Mesenchymal stem cell (in vitro differentiated cells and primary cell): ENCODE measurements around the gene CLCN5.

ENCODE experiments used
- DNase-seq: peaks from one replicate; pipeline ENCODE4 v3.0.0-alpha.2; 2013
- H2AFZ ChIP-seq: one replicate; pipeline ENCODE4 v1.6.1; 2013; ENCODE audit warnings: low read depth, mild to moderate bottlenecking, control low read depth, inconsistent platforms, low read length, moderate library complexity
- H2AK5ac ChIP-seq: 2 replicates; pipeline ENCODE4 v1.6.1; 2013; ENCODE audit warnings: low read length, moderate library complexity, mild to moderate bottlenecking, inconsistent platforms; ENCODE audit not compliant: severe bottlenecking
- H2BK120ac ChIP-seq: one replicate; pipeline ENCODE4 v1.6.1; 2013; ENCODE audit warnings: low read depth, mild to moderate bottlenecking, inconsistent platforms, low read length, moderate library complexity
- H2BK12ac ChIP-seq, 2 experiments: one replicate each; pipeline ENCODE4 v1.6.1; 2013; ENCODE audit warnings: inconsistent platforms in 2 of 2, low read length in 2 of 2, mild to moderate bottlenecking in 2 of 2, moderate library complexity in 2 of 2, control low read depth in 1 of 2
- H2BK15ac ChIP-seq: one replicate; pipeline ENCODE4 v1.6.1; 2013; ENCODE audit warnings: mild to moderate bottlenecking, low read depth, inconsistent platforms; ENCODE audit not compliant: poor library complexity, severe bottlenecking
- H2BK5ac ChIP-seq: 2 replicates; pipeline ENCODE4 v1.6.1; 2013; ENCODE audit warnings: low read depth, mild to moderate bottlenecking, low read length, control low read depth, inconsistent platforms; ENCODE audit not compliant: poor library complexity, severe bottlenecking
- H3K14ac ChIP-seq, 2 experiments: one replicate each; pipeline ENCODE4 v1.6.1; 2013; ENCODE audit warnings: inconsistent platforms in 2 of 2, low read length in 2 of 2, control low read depth in 1 of 2, mild to moderate bottlenecking in 1 of 2, moderate library complexity in 1 of 2
- H3K18ac ChIP-seq, 2 experiments: one replicate each; pipeline ENCODE4 v1.6.1; 2013; ENCODE audit warnings: inconsistent platforms in 2 of 2, low read length in 2 of 2, control low read depth in 1 of 2, low read depth in 1 of 2, mild to moderate bottlenecking in 1 of 2
- H3K23ac ChIP-seq, 2 experiments: one replicate each; pipeline ENCODE4 v1.6.1; 2013; ENCODE audit warnings: inconsistent platforms in 2 of 2, low read length in 2 of 2, mild to moderate bottlenecking in 2 of 2, moderate library complexity in 2 of 2, control low read depth in 1 of 2
- H3K27ac ChIP-seq: 2 replicates; pipeline ENCODE4 v1.5.1; 2013; ENCODE audit warnings: mild to moderate bottlenecking, moderate library complexity, low read length, control low read depth, inconsistent platforms; ENCODE audit not compliant: poor library complexity, severe bottlenecking
- H3K27me3 ChIP-seq, 2 experiments: 2 replicates each; pipeline versions ENCODE4 v1.6.1 to v1.7.0; 2013; ENCODE audit warnings: low read length in 2 of 2, mild to moderate bottlenecking in 2 of 2, moderate library complexity in 2 of 2, control low read depth in 1 of 2, inconsistent platforms in 1 of 2; ENCODE audit not compliant: control insufficient read depth in 1 of 2, insufficient read depth in 1 of 2
- H3K36me3 ChIP-seq, 2 experiments: 2 replicates each; pipeline versions ENCODE4 v1.6.1 to v1.7.0; 2013; ENCODE audit warnings: low read length in 2 of 2, control low read depth in 1 of 2, inconsistent platforms in 1 of 2, low read depth in 1 of 2, mild to moderate bottlenecking in 1 of 2; ENCODE audit not compliant: insufficient read depth in 2 of 2, control insufficient read depth in 1 of 2
- H3K4ac ChIP-seq, 2 experiments: one replicate each; pipeline ENCODE4 v1.6.1; 2013; ENCODE audit warnings: inconsistent platforms in 2 of 2, low read length in 2 of 2, mild to moderate bottlenecking in 2 of 2, moderate library complexity in 2 of 2, control low read depth in 1 of 2, low read depth in 1 of 2
- H3K4me1 ChIP-seq: 2 replicates; pipeline ENCODE4 v1.6.1; 2013; ENCODE audit warnings: low read depth, low read length, control low read depth; ENCODE audit not compliant: control insufficient read depth, insufficient read depth
- H3K4me2 ChIP-seq: 2 replicates; pipeline ENCODE4 v1.6.1; 2013; ENCODE audit warnings: low read length, mild to moderate bottlenecking, inconsistent platforms; ENCODE audit not compliant: poor library complexity, severe bottlenecking
- H3K4me3 ChIP-seq, 2 experiments: 2 replicates each; pipeline versions ENCODE4 v1.5.1 to v1.7.0; 2013; ENCODE audit warnings: low read length in 2 of 2, mild to moderate bottlenecking in 2 of 2, control low read depth in 1 of 2, low read depth in 1 of 2; ENCODE audit not compliant: insufficient read depth in 1 of 2
- H3K79me1 ChIP-seq: replicated peaks from 2 replicates; pipeline ENCODE4 v1.6.1; 2013; ENCODE audit warnings: mild to moderate bottlenecking, control low read depth, low read length, inconsistent platforms; ENCODE audit not compliant: poor library complexity, severe bottlenecking
- H3K9ac ChIP-seq: 2 replicates; pipeline ENCODE4 v1.7.0; 2013; ENCODE audit warnings: mild to moderate bottlenecking, low read length, moderate library complexity
- H3K9me3 ChIP-seq: 2 replicates; pipeline ENCODE4 v1.7.0; 2013; ENCODE audit warnings: mild to moderate bottlenecking, low read length; ENCODE audit not compliant: control insufficient read depth
- H4K8ac ChIP-seq: one replicate; pipeline ENCODE4 v1.6.1; 2013; ENCODE audit warnings: inconsistent platforms, mild to moderate bottlenecking, low read length, moderate library complexity
- H4K91ac ChIP-seq: one replicate; pipeline ENCODE4 v1.6.1; 2013; ENCODE audit warnings: mild to moderate bottlenecking, low read length, inconsistent platforms
- WGBS: methylation state at CpG from one replicate; pipeline ENCODE4 v1.1.7; 2013; ENCODE audit warnings: mixed read lengths; 5-methylcytosine and 5-hydroxymethylcytosine counted together

CLCN5 gene

GRCh38 chrX:49930039-49930438, 7.6 kb downstream of the CLCN5 start:
- Histone ChIP-seq H3K27me3 (no peaks in the 10 kb centered on the region), H2BK15ac (no peak overlapping the region), H3K79me1 (no peaks in the 10 kb centered on the region), H2BK5ac (no peak overlapping the region), H4K91ac (no peak overlapping the region), H4K8ac (no peak overlapping the region), H2AFZ (no peak overlapping the region), H2BK12ac (no peak overlapping the region), H2AK5ac (no peak overlapping the region), H3K9ac (no peak overlapping the region), H3K27ac (no peak overlapping the region), H3K14ac (no peak overlapping the region), H3K18ac (no peak overlapping the region), H3K23ac (no peak overlapping the region), H3K36me3 (peaks cover 0 to 2% of the 10 kb centered on the region in 2 experiments), H3K9me3 (no peaks in the 10 kb centered on the region), H3K4me1 (peaks cover 2% of the 10 kb centered on the region), H3K4me2 (no peak overlapping the region), H3K4me3 (no peak overlapping the region), H2BK120ac (no peak overlapping the region), H3K4ac (no peak overlapping the region)
- no peak for DNase-seq
- WGBS, result no CpG with 5 or more reads among the region's 1 CpG

DNA sequence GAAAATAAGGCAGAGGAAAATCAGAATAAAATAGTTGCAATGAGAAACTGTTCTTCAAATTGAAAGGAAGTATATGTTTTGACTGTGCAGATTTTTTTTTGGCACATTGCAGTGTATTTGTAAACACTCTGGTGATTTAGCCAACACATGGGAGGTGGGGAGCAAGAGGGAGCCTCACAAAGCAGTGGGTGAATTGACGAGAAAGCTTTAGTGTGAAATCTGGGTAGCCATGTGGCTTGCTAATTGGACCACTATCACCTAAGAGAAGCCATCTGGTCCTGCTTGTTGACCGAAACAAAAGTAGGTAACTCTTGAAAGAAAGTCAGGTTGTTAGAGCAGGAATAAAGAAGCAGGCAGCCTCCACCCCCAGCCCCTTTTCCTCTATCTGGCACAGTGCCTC, 10.4 kb downstream of the CLCN5 start:
- Histone ChIP-seq H3K4me1 (no peaks in the 10 kb centered on the region), H3K4ac (no peak overlapping the region), H3K18ac (no peak overlapping the region), H3K79me1 (no peaks in the 10 kb centered on the region), H2AFZ (no peak overlapping the region), H2BK12ac (no peak overlapping the region), H3K9me3 (no peaks in the 10 kb centered on the region), H2BK15ac (no peak overlapping the region), H3K4me3 (no peak overlapping the region), H3K23ac (no peak overlapping the region), H3K9ac (no peak overlapping the region), H4K8ac (no peak overlapping the region), H4K91ac (no peak overlapping the region), H2AK5ac (no peak overlapping the region), H3K4me2 (no peak overlapping the region), H3K36me3 (no peaks in the 10 kb centered on the region), H2BK120ac (no peak overlapping the region), H2BK5ac (no peak overlapping the region), H3K14ac (no peak overlapping the region), H3K27me3 (no peaks in the 10 kb centered on the region), H3K27ac (no peak overlapping the region)
- no peak for DNase-seq
- WGBS, result 71% methylated on average over 1 of the region's 2 CpGs

GRCh38 chrX:49934148-49934547, 11.8 kb downstream of the CLCN5 start:
- no peaks in the 10 kb centered on the region for H3K27me3 ChIP-seq
- H2BK5ac ChIP-seq, result no peak overlapping the region
- no peak overlapping the region for H4K91ac ChIP-seq
- H3K4me1 ChIP-seq, result no peaks in the 10 kb centered on the region
- H2BK12ac ChIP-seq, result no peak overlapping the region
- no peak overlapping the region for H2AFZ ChIP-seq
- no peak overlapping the region for H3K23ac ChIP-seq
- no peaks in the 10 kb centered on the region for H3K36me3 ChIP-seq
- WGBS, result 100% methylated on average over 1 of the region's 3 CpGs
- H2BK120ac ChIP-seq, result no peak overlapping the region
- no peak overlapping the region for H3K9ac ChIP-seq
- no peak overlapping the region for H3K14ac ChIP-seq
- H3K4ac ChIP-seq, result no peak overlapping the region
- H3K4me3 ChIP-seq, result no peak overlapping the region
- no peak overlapping the region for H3K27ac ChIP-seq
- H4K8ac ChIP-seq, result no peak overlapping the region
- H3K79me1 ChIP-seq, result no peaks in the 10 kb centered on the region
- H3K18ac ChIP-seq, result no peak overlapping the region
- no peak overlapping the region for H2AK5ac ChIP-seq
- H2BK15ac ChIP-seq, result no peak overlapping the region
- no peak overlapping the region for H3K4me2 ChIP-seq
- H3K9me3 ChIP-seq, result no peaks in the 10 kb centered on the region
- no peak for DNase-seq

- Histone ChIP-seq H3K27me3 (no peaks in the 10 kb centered on the region), H3K4ac (no peak overlapping the region), H3K18ac (no peak overlapping the region), H2AK5ac (no peak overlapping the region), H2BK120ac (no peak overlapping the region), H3K4me1 (no peaks in the 10 kb centered on the region), H3K14ac (no peak overlapping the region), H3K9me3 (no peaks in the 10 kb centered on the region), H2BK12ac (no peak overlapping the region), H2BK5ac (no peak overlapping the region), H4K8ac (no peak overlapping the region), H2AFZ (no peak overlapping the region), H3K23ac (no peak overlapping the region), H3K9ac (no peak overlapping the region), H3K27ac (no peak overlapping the region), H4K91ac (no peak overlapping the region), H2BK15ac (no peak overlapping the region), H3K4me3 (no peak overlapping the region), H3K4me2 (no peak overlapping the region), H3K36me3 (no peaks in the 10 kb centered on the region), H3K79me1 (no peaks in the 10 kb centered on the region)
- no peak for DNase-seq
- WGBS, result 94% methylated on average over 3 of the region's 3 CpGs
Observed at GRCh38 chrX:49934729-49935128, 12.3 kb downstream of the CLCN5 start.
